G401.6 (cell line): ENCODE data around the gene IER3IP1.
"Not testable (repeated sequence)": the region's sequence is repeated elsewhere in the genome, so short reads cannot be mapped to it uniquely, and the experiment has no call there.

ENCODE experiments used
- FAIRE-seq: peaks from 2 replicates; lab custom pipeline; 2012; peaks lifted over from hg19 to GRCh38; lab: Jason Lieb, UNC

The IER3IP1 gene

GRCh38 chr18:47175898-47176575 lies at the start of gene IER3IP1:
IER3IP1 (minus strand) TSS chr18:47176364; CDS start chr18:47176277, 87 bp downstream.
- FAIRE-seq: peak; percentile 92

GRCh38 chr18:47215554-47216138 lies 39.5 kb upstream of the IER3IP1 start:
- no peak for FAIRE-seq

- FAIRE-seq: no peak
Measured at GRCh38 chr18:47209171-47209570, 33.0 kb upstream of the IER3IP1 start.

GRCh38 chr18:47206945-47207637 lies 30.9 kb upstream of the IER3IP1 start:
- no peak for FAIRE-seq

- peak; percentile 30 for FAIRE-seq
Measured at GRCh38 chr18:47204908-47205522, 28.9 kb upstream of the IER3IP1 start.

DNA sequence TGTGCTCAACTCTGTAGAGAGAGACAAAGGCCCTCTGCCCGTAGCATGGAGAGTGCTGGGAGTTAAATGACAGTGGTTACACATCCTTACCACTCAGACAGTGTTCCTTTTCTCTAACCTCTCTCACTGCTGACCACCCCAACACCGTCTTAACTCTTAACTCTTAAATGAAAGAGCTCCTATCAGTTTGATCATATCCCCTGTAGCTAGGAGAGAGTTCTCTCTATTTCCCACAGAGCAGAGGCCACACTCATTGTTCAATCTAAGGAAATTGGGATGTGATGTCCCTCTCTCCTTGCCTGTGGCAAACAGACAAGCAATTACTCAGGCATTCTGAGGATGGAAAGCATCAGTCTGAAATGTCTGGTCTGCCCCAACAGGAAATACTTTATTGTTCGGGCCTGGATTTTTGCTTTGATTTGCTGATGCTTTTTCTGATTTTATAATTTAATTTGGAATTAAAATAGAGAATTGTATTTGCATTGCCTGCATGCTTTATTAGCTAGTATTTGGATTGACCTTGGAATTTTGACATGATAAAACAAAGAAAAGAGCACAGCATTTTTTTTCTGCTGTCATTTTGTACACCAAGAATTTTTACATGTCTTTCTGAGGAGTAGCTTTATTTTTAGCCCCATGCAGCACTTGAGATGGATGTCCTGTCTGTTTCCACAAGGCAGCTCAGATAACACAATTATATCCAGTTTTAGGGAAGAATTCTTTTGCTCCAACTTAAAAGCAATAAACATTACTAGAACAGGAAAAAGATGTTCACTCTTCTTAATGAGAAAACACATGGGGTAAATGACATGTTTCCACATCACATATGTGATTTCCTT lies 27.7 kb upstream of the IER3IP1 start:
- no peak for FAIRE-seq

GRCh38 chr18:47195961-47196360 lies 19.8 kb upstream of the IER3IP1 start:
- not testable (repeated sequence) for FAIRE-seq

GRCh38 chr18:47191961-47192360 lies 15.8 kb upstream of the IER3IP1 start:
- FAIRE-seq: no peak

DNA sequence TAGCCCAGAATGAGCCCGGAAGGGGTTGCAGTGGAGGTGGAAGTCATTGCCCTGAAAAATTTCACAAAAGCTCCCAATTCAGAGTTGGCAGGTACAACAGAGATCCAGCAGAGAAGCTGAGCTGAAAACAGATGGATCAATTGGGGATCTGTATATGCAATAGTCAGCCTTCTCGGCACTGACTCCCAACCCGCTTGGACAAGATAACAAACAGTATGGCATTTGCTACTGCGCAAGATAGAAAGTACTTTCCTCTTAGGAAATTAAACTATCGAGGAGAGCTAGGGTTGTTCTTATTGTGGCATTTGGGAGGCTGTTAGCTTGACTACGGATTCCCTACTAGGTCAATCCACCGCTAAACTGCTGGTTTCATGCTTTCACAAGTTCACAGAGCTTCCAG lies 11.6 kb upstream of the IER3IP1 start:
- FAIRE-seq: no peak

DNA sequence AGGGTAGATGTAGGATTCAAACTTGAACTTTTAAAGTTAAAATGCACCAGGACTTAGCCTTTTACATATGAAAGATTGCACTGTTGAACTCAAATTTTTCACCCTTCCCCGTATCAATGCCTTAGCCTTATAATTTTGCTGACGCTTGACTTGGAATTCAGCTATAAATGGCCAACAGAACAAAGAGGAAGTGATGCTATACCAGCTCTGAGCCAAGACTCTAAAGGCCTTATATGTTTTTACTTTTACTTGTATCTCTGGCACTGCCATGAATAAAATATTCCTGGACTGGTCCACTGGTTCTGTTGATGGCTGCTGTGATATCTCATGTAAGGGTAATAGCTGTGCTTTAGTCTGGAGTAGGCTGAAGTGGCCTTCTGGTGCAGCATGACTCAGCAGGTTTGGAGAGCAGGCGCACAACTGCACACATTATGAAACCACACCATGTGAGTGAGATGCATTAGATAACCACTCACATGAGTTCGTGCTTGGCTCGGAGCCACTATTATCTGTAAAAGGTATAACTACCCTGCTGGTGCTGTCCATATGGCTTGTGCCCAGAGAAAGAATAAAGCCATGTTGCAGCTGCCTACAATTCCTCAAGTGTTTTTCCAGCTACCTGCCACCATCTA lies 8.4 kb upstream of the IER3IP1 start:
- no peak for FAIRE-seq

- not testable (repeated sequence) for FAIRE-seq
Measured at GRCh38 chr18:47182156-47182555, 6.0 kb upstream of the IER3IP1 start.

- FAIRE-seq: no peak
Measured at GRCh38 chr18:47180765-47181164, 4.6 kb upstream of the IER3IP1 start.

DNA sequence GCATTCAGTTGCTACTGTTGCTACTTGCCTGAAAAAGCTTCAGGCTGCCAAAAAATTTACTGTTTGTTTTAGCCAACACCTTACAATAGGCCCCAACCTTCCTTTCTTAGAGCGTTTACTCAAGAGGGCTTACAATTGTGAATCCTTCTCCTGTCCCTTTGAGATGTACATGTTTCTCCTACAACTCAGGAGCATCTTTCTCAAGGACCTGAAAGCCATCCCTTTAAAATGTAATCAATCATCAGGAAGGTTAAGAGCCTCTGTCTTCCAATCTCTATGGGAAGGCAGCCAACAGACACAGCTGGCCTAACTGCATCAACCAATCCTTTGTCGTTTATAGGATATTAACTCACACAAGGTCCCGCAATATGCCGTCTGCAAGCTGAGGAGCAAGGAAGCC lies 3.4 kb upstream of the IER3IP1 start:
- FAIRE-seq: no peak

GRCh38 chr18:47175283-47175897 lies 774 bp downstream of the IER3IP1 start:
- FAIRE-seq: no peak

GRCh38 chr18:47174545-47175116 lies 1.5 kb downstream of the IER3IP1 start:
- no peak for FAIRE-seq

DNA sequence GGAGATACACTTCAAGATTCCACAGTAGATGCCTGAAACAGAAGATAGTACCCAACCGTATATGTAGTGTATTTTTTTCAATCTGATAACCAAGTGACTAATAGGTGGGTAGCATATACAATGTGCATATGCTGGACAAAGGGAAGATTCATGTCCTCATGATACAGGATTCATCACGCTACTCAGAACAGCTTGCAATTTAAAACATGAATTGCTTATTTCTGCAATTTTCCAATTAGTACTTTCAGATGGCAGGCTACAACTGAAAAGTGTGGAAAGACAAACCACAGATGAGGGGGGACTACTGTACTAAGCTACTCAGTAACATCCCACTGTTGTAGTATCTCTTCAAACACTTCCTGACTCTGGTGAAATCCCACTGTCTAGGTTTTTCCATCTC lies 3.7 kb downstream of the IER3IP1 start:
- no peak for FAIRE-seq

- no peak for FAIRE-seq
Measured at GRCh38 chr18:47168913-47169312, 7.3 kb downstream of the IER3IP1 start.

- FAIRE-seq: no peak
Measured at GRCh38 chr18:47168509-47168908, 7.7 kb downstream of the IER3IP1 start.

DNA sequence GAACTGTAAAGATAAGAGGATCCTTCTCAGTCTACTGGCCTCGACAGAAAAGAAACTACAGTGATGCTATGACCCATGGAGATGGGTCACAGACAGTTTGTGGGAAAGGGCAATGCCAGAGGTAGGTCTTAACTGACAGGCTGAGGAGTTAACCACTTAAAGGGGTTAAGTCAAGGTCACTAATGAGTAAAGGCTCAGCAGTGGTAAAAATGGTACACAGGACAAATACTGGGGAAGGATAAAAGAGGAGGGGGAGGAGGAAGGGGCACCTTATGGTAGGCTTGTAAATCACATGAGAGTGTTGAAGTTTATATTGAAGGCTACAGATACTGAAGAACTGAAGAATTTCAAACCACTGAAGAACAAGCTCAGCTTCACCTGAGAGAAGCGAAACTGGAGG lies 9.9 kb downstream of the IER3IP1 start:
- FAIRE-seq: no peak

DNA sequence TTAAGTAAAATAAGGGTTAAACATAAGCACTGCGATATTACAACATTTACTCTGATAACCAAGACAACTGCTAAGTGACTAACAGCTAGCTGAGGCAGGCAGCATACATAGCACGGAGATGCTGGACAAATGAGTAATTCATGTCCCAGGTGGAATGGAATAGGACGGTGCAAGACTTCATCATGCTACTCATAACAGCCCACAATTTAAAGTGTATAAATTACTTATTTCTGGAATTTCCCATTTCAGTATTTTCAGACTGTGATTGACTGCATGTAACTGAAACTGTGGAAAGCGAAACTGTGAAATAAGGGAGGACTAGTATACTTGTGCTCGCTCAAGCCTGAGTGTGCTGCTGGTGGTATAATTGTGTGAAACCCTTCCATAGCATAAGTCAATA lies 12.9 kb downstream of the IER3IP1 start:
- FAIRE-seq: no peak

- FAIRE-seq: no peak
Measured at GRCh38 chr18:47160256-47160655, 15.9 kb downstream of the IER3IP1 start.
